H9 (cell line): ENCODE data around the gene MOCS1. TPM values are rescaled to one million over a fixed set of nuclear protein-coding genes. Genes with fewer than 3 reads are reported as not detected.

Experiments used
- DNase-seq: peaks from one replicate; pipeline ENCODE4 v3.0.0-alpha.2; 2017
- H2AFZ ChIP-seq: one replicate; pipeline ENCODE4 v1.6.1; 2013; ENCODE audit warnings: mild to moderate bottlenecking, low read length, control low read depth, moderate library complexity
- H2AK5ac ChIP-seq: 2 replicates; pipeline ENCODE4 v1.6.1; 2013; ENCODE audit warnings: low read length, control low read depth, mixed read lengths; ENCODE audit not compliant: insufficient read length
- H2BK120ac ChIP-seq: one replicate; pipeline ENCODE4 v1.6.1; 2013; ENCODE audit warnings: low read depth, mild to moderate bottlenecking, low read length, control low read depth, inconsistent platforms; ENCODE audit not compliant: poor library complexity, severe bottlenecking
- H2BK12ac ChIP-seq: 2 replicates; pipeline ENCODE4 v1.6.1; 2013; ENCODE audit warnings: low read length, control low read depth, mixed read lengths, low read depth; ENCODE audit not compliant: insufficient read length
- H2BK15ac ChIP-seq: 2 replicates; pipeline ENCODE4 v1.6.1; 2013; ENCODE audit warnings: low read depth, low read length, control low read depth
- H2BK20ac ChIP-seq: one replicate; pipeline ENCODE4 v1.6.1; 2013; ENCODE audit warnings: low read depth, mild to moderate bottlenecking, low read length, control low read depth, inconsistent platforms; ENCODE audit not compliant: poor library complexity, severe bottlenecking
- H2BK5ac ChIP-seq: 2 replicates; pipeline ENCODE4 v1.6.1; 2013; ENCODE audit warnings: low read length, control low read depth, mixed read lengths; ENCODE audit not compliant: insufficient read length
- H3K14ac ChIP-seq: 2 replicates; pipeline ENCODE4 v1.6.1; 2013; ENCODE audit warnings: low read length, control low read depth; ENCODE audit not compliant: insufficient read depth
- H3K18ac ChIP-seq: 2 replicates; pipeline ENCODE4 v1.6.1; 2013; ENCODE audit warnings: low read depth, mild to moderate bottlenecking, mixed read lengths, low read length, control low read depth; ENCODE audit not compliant: insufficient read length
- H3K23ac ChIP-seq: 2 replicates; pipeline ENCODE4 v1.6.1; 2013; ENCODE audit warnings: low read length, control low read depth, mixed read lengths, low read depth; ENCODE audit not compliant: insufficient read length
- H3K23me2 ChIP-seq: 2 replicates; pipeline ENCODE4 v1.6.1; 2013; ENCODE audit warnings: low read depth, mild to moderate bottlenecking, mixed read lengths, low read length, control low read depth; ENCODE audit not compliant: insufficient read length, poor library complexity, severe bottlenecking
- H3K27ac ChIP-seq: 2 replicates; pipeline ENCODE4 v1.5.1; 2013; ENCODE audit warnings: low read length, control low read depth, mixed read lengths, low read depth; ENCODE audit not compliant: insufficient read length
- H3K27me3 ChIP-seq: 2 replicates; pipeline ENCODE4 v1.6.1; 2013; ENCODE audit warnings: low read length, control low read depth, inconsistent platforms; ENCODE audit not compliant: insufficient read depth
- H3K4ac ChIP-seq: 2 replicates; pipeline ENCODE4 v1.6.1; 2013; ENCODE audit warnings: low read depth, mild to moderate bottlenecking, control low read depth, inconsistent platforms, low read length, moderate library complexity
- H3K4me1 ChIP-seq: 2 replicates; pipeline ENCODE4 v1.6.1; 2013; ENCODE audit warnings: low read length, control low read depth, inconsistent platforms; ENCODE audit not compliant: insufficient read depth
- H3K4me2 ChIP-seq: 2 replicates; pipeline ENCODE4 v1.6.1; 2013; ENCODE audit warnings: low read length, control low read depth, mixed read lengths; ENCODE audit not compliant: insufficient read length, insufficient read depth
- H3K56ac ChIP-seq: 2 replicates; pipeline ENCODE4 v1.6.1; 2013; ENCODE audit warnings: low read depth, mild to moderate bottlenecking, mixed read lengths, low read length, control low read depth; ENCODE audit not compliant: insufficient read length
- H3K79me1 ChIP-seq: 2 replicates; pipeline ENCODE4 v1.6.1; 2013; ENCODE audit warnings: low read depth, mild to moderate bottlenecking, moderate library complexity, low read length, control low read depth, inconsistent platforms; ENCODE audit not compliant: insufficient read depth, poor library complexity, severe bottlenecking
- H3K79me2 ChIP-seq: 2 replicates; pipeline ENCODE4 v1.6.1; 2013; ENCODE audit warnings: low read length, control low read depth, inconsistent platforms; ENCODE audit not compliant: insufficient read depth
- H3K9ac ChIP-seq: 2 replicates; pipeline ENCODE4 v1.6.1; 2013; ENCODE audit warnings: low read length, control low read depth, mixed read lengths; ENCODE audit not compliant: insufficient read length; ENCODE audit errors: extremely low read depth
- H3K9me3 ChIP-seq: one replicate; pipeline ENCODE4 v1.6.1; 2013; ENCODE audit warnings: low read depth, low read length, inconsistent platforms; ENCODE audit not compliant: control insufficient read depth
- H3T11ph ChIP-seq: one replicate; pipeline ENCODE4 v1.6.1; 2013; ENCODE audit warnings: mild to moderate bottlenecking, low read length, control low read depth, inconsistent platforms
- H4K20me1 ChIP-seq: one replicate; pipeline ENCODE4 v1.6.1; 2013; ENCODE audit not compliant: control insufficient read depth, insufficient read length, insufficient read depth
- H4K5ac ChIP-seq: 2 replicates; pipeline ENCODE4 v1.6.1; 2013; ENCODE audit warnings: low read depth, mild to moderate bottlenecking, mixed read lengths, low read length, control low read depth; ENCODE audit not compliant: insufficient read length
- H4K8ac ChIP-seq: replicated peaks from 2 replicates; pipeline ENCODE4 v1.6.1; 2013; ENCODE audit warnings: low read length, control low read depth, mixed read lengths, low read depth; ENCODE audit not compliant: insufficient read length
- H4K91ac ChIP-seq: 2 replicates; pipeline ENCODE4 v1.6.1; 2013; ENCODE audit warnings: low read depth, mild to moderate bottlenecking, moderate library complexity, mixed read lengths, low read length, control low read depth; ENCODE audit not compliant: insufficient read length
- H3K27ac Mint-ChIP-seq, 3 experiments: 2 replicates in 2 of 3; 3 replicates in 1 of 3; pipeline ENCODE4 v1.8.0; 2020 to 2021; ENCODE audit warnings: mixed read lengths in 3 of 3, mild to moderate bottlenecking in 1 of 3, moderate library complexity in 1 of 3
- H3K27me3 Mint-ChIP-seq: 2 replicates; pipeline ENCODE4 v1.8.0; 2021; ENCODE audit warnings: low read depth, mild to moderate bottlenecking, moderate library complexity, mixed read lengths
- H3K36me3 Mint-ChIP-seq, 3 experiments: 2 replicates in 2 of 3; 3 replicates in 1 of 3; pipeline ENCODE4 v1.8.0; 2020 to 2021; ENCODE audit warnings: low read depth in 3 of 3, mixed read lengths in 3 of 3; ENCODE audit not compliant: insufficient read depth in 1 of 3
- H3K4me1 Mint-ChIP-seq, 2 experiments: 2 replicates each; pipeline ENCODE4 v1.8.0; 2020; ENCODE audit warnings: mixed read lengths in 2 of 2
- H3K4me3 Mint-ChIP-seq, 2 experiments: 2 replicates in 1 of 2; 3 replicates in 1 of 2; pipeline ENCODE4 v1.8.0; 2020 to 2021; ENCODE audit warnings: mild to moderate bottlenecking in 2 of 2, mixed read lengths in 2 of 2, moderate library complexity in 1 of 2
- H3K9me3 Mint-ChIP-seq, 2 experiments: 2 replicates in 1 of 2; 3 replicates in 1 of 2; pipeline ENCODE4 v1.8.0; 2020; ENCODE audit warnings: mild to moderate bottlenecking in 2 of 2, mixed read lengths in 2 of 2, moderate library complexity in 1 of 2
- WGBS: extraction: QIAGEN DNeasy Blood & Tissue Kit; methylation state at CpG from one replicate; pipeline ENCODE4 v1.1.7; 2013; ENCODE audit warnings: missing lambda C conversion rate, low lambda C conversion rate, mixed read lengths; ENCODE audit not compliant: insufficient read length; ENCODE audit errors: extremely low coverage; 5-methylcytosine and 5-hydroxymethylcytosine counted together
- long read RNA-seq: library from polyadenylated mRNA; unstranded; transcript quantifications from one replicate; pipeline ENCODE4 v2.0.0, GENCODE V29; 2020
- total RNA-seq: library from RNA; stranded (reverse); gene quantifications from 2 replicates; pipeline ENCODE4 v1.2.1, GENCODE V29; 2021
- TF ChIP-seq, protein P1 (sequence below): fragments of 200-600 bp; sonication (generic); conservative IDR thresholded peaks from 3 replicates; pipeline ENCODE4 v1.8.0; 2021; ENCODE audit warnings: antibody characterized with exemption, mild to moderate bottlenecking

The MOCS1 gene
- total RNA-seq, result 14.0 and 15.2 TPM in 2 replicates
- long read RNA-seq, full-length matches to known transcripts, result 96 of 138 reads
- long read RNA-seq, partial matches to known transcripts, result 6 of 138 reads
- long read RNA-seq, other reads (novel, unspliced or antisense), result 36 of 138 reads

DNA sequence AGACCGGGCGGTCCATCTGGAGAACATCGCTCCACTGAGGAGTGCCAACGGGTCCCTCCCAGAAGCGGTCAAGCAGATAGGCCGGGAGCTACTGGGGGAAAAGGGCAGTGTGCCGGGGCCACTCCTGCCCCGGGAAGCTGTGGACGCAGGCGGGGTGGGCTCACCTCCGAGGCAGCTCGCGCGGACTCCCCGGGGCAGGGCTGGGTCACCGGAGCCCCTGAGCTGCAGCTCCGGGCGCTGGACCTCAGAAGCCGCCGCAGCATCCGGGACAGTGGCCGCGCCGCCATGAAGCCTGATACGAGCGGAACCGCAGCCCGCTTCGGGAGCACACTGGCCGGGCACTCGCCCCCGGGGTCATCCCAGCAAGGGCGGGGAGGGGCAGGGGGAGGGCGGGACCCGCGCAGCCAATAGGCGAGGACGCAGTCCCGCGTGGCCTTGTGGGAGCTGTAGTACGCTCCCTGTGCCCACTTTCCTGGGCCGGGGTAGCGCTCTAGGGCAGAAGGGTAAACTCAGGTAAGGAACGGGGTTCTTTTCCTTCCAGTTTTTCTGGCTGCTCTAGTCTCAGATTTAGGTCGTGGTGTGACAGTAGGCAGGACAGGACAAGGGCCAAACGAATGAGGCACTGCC is at the start of gene MOCS1:
TSS of gene MOCS1 (minus strand) at position 332 of the 627 bp plus-strand sequence. CDS start at position 287, 45 bp downstream.
- Histone ChIP-seq H2AK5ac (no peak within 1 kb of the TSS), H2BK120ac (no peak within 1 kb of the TSS), H3K79me2 (no peaks in the 10 kb centered on the region), H3K14ac (0 out of 2 replicates have a peak within 1 kb of the TSS, but pooled peaks have one; percentile 55), H2AFZ (no peak within 1 kb of the TSS), H3K79me1 (no peaks in the 10 kb centered on the region), H4K91ac (no peak within 1 kb of the TSS), H3K9ac (peak within 1 kb of the TSS; percentile 37), H3K9me3 (no peaks in the 10 kb centered on the region), H3K27ac (no peak within 1 kb of the TSS), H3T11ph (no peak within 1 kb of the TSS), H3K23ac (no peak within 1 kb of the TSS), H3K23me2 (peaks cover 4% of the 10 kb centered on the region), H2BK5ac (no peak within 1 kb of the TSS), H2BK15ac (no peak within 1 kb of the TSS), H3K4me1 (no peaks in the 10 kb centered on the region; the same call in 1 of the 2 replicates), H3K18ac (peak within 1 kb of the TSS; percentile 15), H3K4ac (no peak within 1 kb of the TSS), H3K4me2 (peak within 1 kb of the TSS; percentile 80), H2BK20ac (no peak within 1 kb of the TSS), H2BK12ac (no peak within 1 kb of the TSS), H3K27me3 (no peaks in the 10 kb centered on the region; the same call in 1 of the 2 replicates), H4K5ac (no peak within 1 kb of the TSS), H4K8ac (no peak within 1 kb of the TSS), H3K56ac (no peak within 1 kb of the TSS), H4K20me1 (no peaks in the 10 kb centered on the region)
- no CpG with 5 or more reads among the region's 46 CpGs for WGBS
- H3K36me3 Mint-ChIP-seq, result peaks cover 1 to 8% (median 3%) of the 10 kb centered on the region in 3 experiments; a peak in 6 of 7 replicates
- peaks cover 48% of the 10 kb centered on the region in 2 experiments for H3K4me1 Mint-ChIP-seq
- DNase-seq, result peak; percentile 90
- TF ChIP-seq, protein P1, sequence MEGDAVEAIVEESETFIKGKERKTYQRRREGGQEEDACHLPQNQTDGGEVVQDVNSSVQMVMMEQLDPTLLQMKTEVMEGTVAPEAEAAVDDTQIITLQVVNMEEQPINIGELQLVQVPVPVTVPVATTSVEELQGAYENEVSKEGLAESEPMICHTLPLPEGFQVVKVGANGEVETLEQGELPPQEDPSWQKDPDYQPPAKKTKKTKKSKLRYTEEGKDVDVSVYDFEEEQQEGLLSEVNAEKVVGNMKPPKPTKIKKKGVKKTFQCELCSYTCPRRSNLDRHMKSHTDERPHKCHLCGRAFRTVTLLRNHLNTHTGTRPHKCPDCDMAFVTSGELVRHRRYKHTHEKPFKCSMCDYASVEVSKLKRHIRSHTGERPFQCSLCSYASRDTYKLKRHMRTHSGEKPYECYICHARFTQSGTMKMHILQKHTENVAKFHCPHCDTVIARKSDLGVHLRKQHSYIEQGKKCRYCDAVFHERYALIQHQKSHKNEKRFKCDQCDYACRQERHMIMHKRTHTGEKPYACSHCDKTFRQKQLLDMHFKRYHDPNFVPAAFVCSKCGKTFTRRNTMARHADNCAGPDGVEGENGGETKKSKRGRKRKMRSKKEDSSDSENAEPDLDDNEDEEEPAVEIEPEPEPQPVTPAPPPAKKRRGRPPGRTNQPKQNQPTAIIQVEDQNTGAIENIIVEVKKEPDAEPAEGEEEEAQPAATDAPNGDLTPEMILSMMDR, result no peak
- H3K9me3 Mint-ChIP-seq, result no peaks in the 10 kb centered on the region
- H3K27ac Mint-ChIP-seq, result peak within 1 kb of the TSS in 1 of 3 experiments; percentile 62; a peak in 1 of 7 replicates
- peak within 1 kb of the TSS; percentile 75 to 96 for H3K4me3 Mint-ChIP-seq
- peaks cover 17% of the 10 kb centered on the region for H3K27me3 Mint-ChIP-seq
